NT2/D1 (cell line): ENCODE data around the gene DDX10.

Experiments used
- SUZ12 ChIP-seq: IDR thresholded peaks from 2 replicates; pipeline ENCODE4 v1.6.1; 2011; ENCODE audit not compliant: insufficient read length, insufficient read depth; ENCODE audit errors: extremely low read depth
- YY1 ChIP-seq: IDR thresholded peaks from 2 replicates; pipeline ENCODE4 v1.6.1; 2011; ENCODE audit not compliant: insufficient read length, insufficient read depth
- ZNF274 ChIP-seq: IDR thresholded peaks from 2 replicates; pipeline ENCODE4 v1.6.1; 2011; ENCODE audit warnings: mild to moderate bottlenecking, low read depth, low read length

DNA sequence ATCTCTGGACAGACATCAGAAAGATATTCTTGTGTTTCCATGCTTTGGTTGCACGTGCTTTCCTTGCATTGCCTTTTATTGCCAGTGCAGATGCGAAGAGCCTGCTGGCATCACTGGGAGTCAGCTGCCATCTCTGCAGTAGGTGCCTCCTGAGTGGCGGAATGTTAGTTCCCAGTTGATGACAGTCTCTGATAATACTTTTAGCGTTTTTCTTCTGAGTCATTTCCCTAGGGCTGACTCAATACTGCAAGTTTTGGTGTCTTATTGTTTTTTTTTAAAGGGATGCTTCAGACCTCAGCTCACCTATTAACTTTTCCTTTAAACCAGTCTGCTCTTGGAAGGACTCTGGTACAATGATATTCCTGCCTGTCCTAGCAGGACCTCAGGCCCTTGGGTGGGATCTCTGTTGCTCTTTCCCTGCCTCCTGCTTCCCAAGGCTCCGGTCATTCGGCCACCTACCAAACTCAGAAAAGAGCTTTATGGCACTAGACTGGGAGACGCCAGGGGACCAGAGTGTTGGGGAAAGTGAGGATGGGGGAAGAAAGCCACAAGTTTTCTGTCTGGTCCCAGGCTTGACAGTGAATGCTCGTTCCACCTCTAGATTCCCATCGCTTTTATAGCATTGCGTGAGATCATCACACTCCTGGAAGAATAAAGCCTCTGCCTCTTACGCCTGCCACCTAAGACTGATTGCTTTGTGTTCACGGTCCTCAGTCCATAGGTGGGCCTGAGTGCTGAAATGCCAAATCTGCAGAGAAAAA, 308.7 kb downstream of the DDX10 start:
- TF ChIP-seq SUZ12 (no peak), YY1 (no peak), ZNF274 (no peak)
